Thyroid gland (tissue), 4 donors: ENCODE measurements around the gene POC1B. TPM values are rescaled to one million over a fixed set of nuclear protein-coding genes. Genes with fewer than 3 reads are reported as not detected.
"Not testable (repeated sequence)": the region's sequence is repeated elsewhere in the genome, so short reads cannot be mapped to it uniquely, and the experiment has no call there.

Experiments
- DNase-seq, 2 donors: peaks; one replicate each; pipeline ENCODE4 v3.0.0-alpha.2; 2019
- H3K27ac ChIP-seq, 3 donors: fragments of 200-600 bp; sonication (generic); 1 replicate in 2 of 3; 2 replicates in 1 of 3; pipeline ENCODE4 v1.5.1; 2016 to 2019; ENCODE audit warnings: mild to moderate bottlenecking in 1 of 3, moderate library complexity in 1 of 3
- H3K27me3 ChIP-seq: fragments of 200-600 bp; sonication (generic); one replicate; pipeline ENCODE4 v1.5.1; 2019
- H3K36me3 ChIP-seq, 2 donors: fragments of 200-600 bp; sonication (generic); one replicate each; pipeline ENCODE4 v1.5.1; 2016 to 2019
- H3K4me1 ChIP-seq, 2 donors: fragments of 200-600 bp; sonication (generic); one replicate each; pipeline ENCODE4 v1.5.1; 2017 to 2019
- H3K4me3 ChIP-seq, 3 donors: fragments of 200-600 bp; sonication (generic); replicated peaks in 1 of 3; 1 replicate in 2 of 3; 2 replicates in 1 of 3; pipeline ENCODE4 v1.5.1; 2016; ENCODE audit warnings: mild to moderate bottlenecking in 1 of 3
- H3K9me3 ChIP-seq: fragments of 200-600 bp; sonication (generic); one replicate; pipeline ENCODE4 v1.5.1; 2017
- POLR2A ChIP-seq, 2 donors: fragments of 450-650 bp; IDR thresholded peaks; one replicate each; pipeline ENCODE4 v1.6.1; 2017; ENCODE audit warnings: antibody characterized with exemption in 2 of 2, mild to moderate bottlenecking in 2 of 2, moderate library complexity in 1 of 2
- WGBS, 2 donors: methylation state at CpG; one replicate each; pipeline ENCODE4 v1.1.5; 2017; 5-methylcytosine and 5-hydroxymethylcytosine counted together
- intact Hi-C: fragments of 100-400 bp; cut with DNase I; formaldehyde crosslinking; loops from one replicate; pipeline ENCODE4 v1.15.1; 2023
- total RNA-seq, 4 donors: library from RNA; depleted of rRNA; stranded (reverse); fragments of >200 nt; gene quantifications; one replicate each; pipeline ENCODE4 v1.2.3, GENCODE V29; 2016
- TF ChIP-seq, protein P1 (sequence below), 6 experiments: fragments of 200-600 bp in 3 of 6; fragments of 450-650 bp in 3 of 6; sonication (generic) in 3 of 6; IDR thresholded peaks; one replicate each; pipeline ENCODE4 v1.5.1; 2016 to 2019; ENCODE audit warnings: antibody characterized with exemption in 6 of 6, mild to moderate bottlenecking in 2 of 6, inconsistent platforms in 1 of 6, moderate library complexity in 1 of 6

The POC1B gene
- total RNA-seq, 4 donors from 2014 or later: 21.2 to 38.3 (median 27.2) TPM

DNA sequence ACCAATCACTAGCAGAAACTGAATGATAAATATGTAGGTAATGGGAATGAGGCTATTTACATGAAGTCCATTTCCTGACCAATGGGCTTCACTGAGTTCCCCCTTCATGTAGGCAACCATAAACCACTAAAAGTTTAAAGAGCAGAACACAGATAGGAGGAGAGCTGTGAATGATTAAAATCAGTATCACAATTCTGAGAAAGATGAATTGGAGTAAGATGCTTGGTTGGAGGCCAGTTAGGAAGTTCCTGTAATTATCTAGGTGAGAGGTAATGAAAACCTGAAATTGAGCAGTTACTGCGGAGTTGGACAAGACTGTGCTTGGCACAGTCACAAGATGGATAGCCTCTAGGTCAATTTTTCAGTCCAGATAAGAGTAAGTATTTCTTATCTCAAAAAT lies 57.8 kb downstream of the POC1B start:
- Histone ChIP-seq H3K4me3 (no peak overlapping the region), H3K9me3 (no peaks in the 10 kb centered on the region), H3K36me3 (no peaks in the 10 kb centered on the region), H3K4me1 (no peaks in the 10 kb centered on the region), H3K27me3 (no peaks in the 10 kb centered on the region), H3K27ac (no peak overlapping the region)
- no peak for DNase-seq
- no peak for TF ChIP-seq POLR2A (IDR thresholded peaks at IDR 0.05)
- TF ChIP-seq, protein P1, sequence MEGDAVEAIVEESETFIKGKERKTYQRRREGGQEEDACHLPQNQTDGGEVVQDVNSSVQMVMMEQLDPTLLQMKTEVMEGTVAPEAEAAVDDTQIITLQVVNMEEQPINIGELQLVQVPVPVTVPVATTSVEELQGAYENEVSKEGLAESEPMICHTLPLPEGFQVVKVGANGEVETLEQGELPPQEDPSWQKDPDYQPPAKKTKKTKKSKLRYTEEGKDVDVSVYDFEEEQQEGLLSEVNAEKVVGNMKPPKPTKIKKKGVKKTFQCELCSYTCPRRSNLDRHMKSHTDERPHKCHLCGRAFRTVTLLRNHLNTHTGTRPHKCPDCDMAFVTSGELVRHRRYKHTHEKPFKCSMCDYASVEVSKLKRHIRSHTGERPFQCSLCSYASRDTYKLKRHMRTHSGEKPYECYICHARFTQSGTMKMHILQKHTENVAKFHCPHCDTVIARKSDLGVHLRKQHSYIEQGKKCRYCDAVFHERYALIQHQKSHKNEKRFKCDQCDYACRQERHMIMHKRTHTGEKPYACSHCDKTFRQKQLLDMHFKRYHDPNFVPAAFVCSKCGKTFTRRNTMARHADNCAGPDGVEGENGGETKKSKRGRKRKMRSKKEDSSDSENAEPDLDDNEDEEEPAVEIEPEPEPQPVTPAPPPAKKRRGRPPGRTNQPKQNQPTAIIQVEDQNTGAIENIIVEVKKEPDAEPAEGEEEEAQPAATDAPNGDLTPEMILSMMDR (IDR thresholded peaks at IDR 0.05): no peak
- intact Hi-C loops: no loop called here
- 70 to 73% methylated on average over 1 of the region's 1 CpG for WGBS, 2 donors

DNA sequence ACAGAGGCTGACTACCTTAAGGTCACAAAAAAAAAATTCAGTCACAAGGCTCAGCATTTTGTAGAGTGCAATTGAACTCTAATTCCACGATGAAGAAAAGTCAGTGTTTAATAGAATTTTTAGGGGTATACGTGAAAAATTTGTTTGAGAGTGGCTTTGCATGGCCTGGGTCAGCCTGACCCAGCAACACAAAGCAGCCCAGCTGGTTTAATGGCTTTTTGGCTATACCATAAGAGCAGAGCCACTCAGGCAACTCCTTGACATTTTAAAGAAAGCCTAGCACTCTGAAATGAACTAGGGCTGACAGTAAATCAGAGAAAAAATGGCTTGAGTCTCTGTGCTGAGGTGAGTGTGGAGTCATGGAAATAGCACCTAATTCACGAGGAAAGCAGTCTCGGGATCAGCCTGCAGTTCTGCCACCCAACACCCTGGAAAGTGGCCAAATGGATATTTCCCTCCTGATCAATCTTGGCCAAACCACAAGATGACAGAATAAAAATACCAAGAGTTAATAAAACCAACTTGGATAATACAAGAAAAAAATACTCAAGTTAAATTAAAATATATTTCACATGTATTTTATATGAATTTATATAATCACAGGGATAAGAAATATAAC lies 60.8 kb downstream of the POC1B start:
- Histone ChIP-seq H3K4me1 (no peaks in the 10 kb centered on the region), H3K4me3 (no peak overlapping the region), H3K9me3 (no peaks in the 10 kb centered on the region), H3K27ac (no peak overlapping the region), H3K27me3 (no peaks in the 10 kb centered on the region), H3K36me3 (no peaks in the 10 kb centered on the region)
- 60 to 62% methylated on average over 4 of the region's 4 CpGs for WGBS, 2 donors
- no peak for DNase-seq
- TF ChIP-seq, protein P1 (IDR thresholded peaks at IDR 0.05): no peak
- no peak for TF ChIP-seq POLR2A (IDR thresholded peaks at IDR 0.05)
- intact Hi-C loops: loop anchor here (5.0 kb wide), 1 partner anchor 413 kb away; no protein-coding TSS in a partner anchor

- WGBS, 2 donors: 27 to 30% methylated on average over 6 of the region's 6 CpGs
- intact Hi-C loops: loop anchor here (5.0 kb wide), 1 partner anchor 410 kb away; no protein-coding TSS in a partner anchor
- Histone ChIP-seq H3K4me1 (no peaks in the 10 kb centered on the region), H3K27ac (peak overlapping the region in 1 of 3 donors; percentile 30), H3K9me3 (no peaks in the 10 kb centered on the region), H3K4me3 (no peak overlapping the region), H3K36me3 (no peaks in the 10 kb centered on the region), H3K27me3 (no peaks in the 10 kb centered on the region)
- TF ChIP-seq, protein P1 (IDR thresholded peaks at IDR 0.05): peak in 4 of 6 experiments; percentile 51 to 88 (median 66)
- TF ChIP-seq POLR2A (IDR thresholded peaks at IDR 0.05): no peak
- DNase-seq: no peak
These were observed 63.9 kb downstream of the POC1B start for GRCh38 chr12:89461649-89462612.

DNA sequence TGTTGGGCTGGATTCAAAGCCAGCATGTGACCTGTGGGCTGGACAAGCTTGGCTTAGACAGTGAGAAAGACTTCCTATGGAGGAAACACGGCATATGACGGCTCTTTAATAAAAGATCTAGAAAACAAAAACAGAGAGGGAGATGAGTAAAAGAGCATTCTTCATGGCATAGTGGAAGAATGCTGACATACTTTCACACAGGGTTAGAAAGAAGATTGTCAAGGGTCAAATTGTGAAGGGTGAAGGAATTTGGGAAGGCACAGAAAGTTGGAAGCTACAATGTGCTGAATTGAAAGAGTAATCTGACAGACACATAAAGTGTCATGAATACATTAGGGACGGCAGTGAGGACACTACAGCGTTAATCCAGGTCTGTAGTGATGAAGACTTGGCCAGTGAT lies 64.7 kb downstream of the POC1B start:
- no peaks in the 10 kb centered on the region for H3K9me3 ChIP-seq
- peak overlapping the region in 1 of 3 donors; percentile 30 for H3K27ac ChIP-seq
- H3K36me3 ChIP-seq: no peaks in the 10 kb centered on the region
- no peaks in the 10 kb centered on the region for H3K4me1 ChIP-seq
- intact Hi-C loops: loop anchor here (5.0 kb wide), 1 partner anchor 409 kb away; no protein-coding TSS in a partner anchor
- DNase-seq: no peak
- no peak for TF ChIP-seq POLR2A (IDR thresholded peaks at IDR 0.05)
- TF ChIP-seq, protein P1 (IDR thresholded peaks at IDR 0.05): no peak
- 70 to 76% methylated on average over 4 of the region's 4 CpGs for WGBS, 2 donors
- H3K27me3 ChIP-seq: no peaks in the 10 kb centered on the region
- H3K4me3 ChIP-seq: no peak overlapping the region

- not testable (repeated sequence) for H3K9me3 ChIP-seq, H3K36me3 ChIP-seq, H3K27ac ChIP-seq, H3K4me3 ChIP-seq, H3K4me1 ChIP-seq, H3K27me3 ChIP-seq, DNase-seq
- intact Hi-C loops: loop anchor here (5.0 kb wide), 1 partner anchor 107 kb away; the partner anchor contains the start of gene DUSP6
- 67 to 68% methylated on average over 4 of the region's 4 CpGs for WGBS, 2 donors
These were observed 66.6 kb downstream of the POC1B start for GRCh38 chr12:89459279-89459678.
